ENCODE results near the gene WFIKKN2.

DNA sequence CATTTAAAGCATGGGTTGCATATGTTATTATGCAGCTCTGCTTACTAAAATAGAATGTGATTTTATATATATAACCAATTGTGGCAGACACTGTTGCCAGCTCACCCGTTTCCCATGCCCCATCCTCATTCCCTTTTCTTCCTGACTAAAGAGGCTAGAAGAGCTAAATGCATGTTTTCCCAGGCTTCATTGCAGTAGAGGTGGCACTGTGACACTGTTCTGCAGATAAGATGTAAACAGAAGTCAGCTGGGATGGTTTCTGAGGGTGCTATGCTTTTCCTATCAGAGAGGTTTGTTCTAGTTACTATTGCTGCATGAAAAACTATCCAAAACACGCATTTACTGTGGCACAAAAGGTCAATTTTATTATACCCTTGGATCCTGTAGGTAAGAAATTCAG is 36.5 kb downstream of the WFIKKN2 start:
- TF ChIP-seq, protein P1, sequence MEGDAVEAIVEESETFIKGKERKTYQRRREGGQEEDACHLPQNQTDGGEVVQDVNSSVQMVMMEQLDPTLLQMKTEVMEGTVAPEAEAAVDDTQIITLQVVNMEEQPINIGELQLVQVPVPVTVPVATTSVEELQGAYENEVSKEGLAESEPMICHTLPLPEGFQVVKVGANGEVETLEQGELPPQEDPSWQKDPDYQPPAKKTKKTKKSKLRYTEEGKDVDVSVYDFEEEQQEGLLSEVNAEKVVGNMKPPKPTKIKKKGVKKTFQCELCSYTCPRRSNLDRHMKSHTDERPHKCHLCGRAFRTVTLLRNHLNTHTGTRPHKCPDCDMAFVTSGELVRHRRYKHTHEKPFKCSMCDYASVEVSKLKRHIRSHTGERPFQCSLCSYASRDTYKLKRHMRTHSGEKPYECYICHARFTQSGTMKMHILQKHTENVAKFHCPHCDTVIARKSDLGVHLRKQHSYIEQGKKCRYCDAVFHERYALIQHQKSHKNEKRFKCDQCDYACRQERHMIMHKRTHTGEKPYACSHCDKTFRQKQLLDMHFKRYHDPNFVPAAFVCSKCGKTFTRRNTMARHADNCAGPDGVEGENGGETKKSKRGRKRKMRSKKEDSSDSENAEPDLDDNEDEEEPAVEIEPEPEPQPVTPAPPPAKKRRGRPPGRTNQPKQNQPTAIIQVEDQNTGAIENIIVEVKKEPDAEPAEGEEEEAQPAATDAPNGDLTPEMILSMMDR (IDR thresholded peaks at IDR 0.05; ENCODE audit: low read length): no peak
- TF ChIP-seq EZH2 (IDR thresholded peaks at IDR 0.05; ENCODE audit: borderline replicate concordance, low read length): no peak

All from OCI-LY1 (cell line).